ENCODE results near the gene RYR1.

DNA sequence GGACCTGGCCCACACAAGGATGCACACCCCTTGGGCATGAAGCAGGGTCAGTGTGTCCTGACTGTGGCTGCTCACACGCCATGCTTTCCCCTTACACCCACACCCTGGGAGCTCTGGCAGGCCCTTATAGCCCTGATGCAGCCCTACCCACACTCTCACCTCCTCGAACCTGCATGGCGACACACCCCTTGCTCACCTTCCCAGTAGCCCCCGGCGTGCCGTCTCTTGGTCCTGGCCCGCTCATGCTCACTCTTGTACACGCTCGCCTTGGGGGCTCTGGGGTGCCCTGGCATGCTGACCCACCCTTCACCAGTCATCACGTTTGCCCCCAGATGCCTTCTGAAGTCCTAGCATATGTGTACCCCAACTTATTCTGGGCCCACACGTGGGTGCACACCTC lies 128.2 kb downstream of the RYR1 start:
- TF ChIP-seq, protein P1, sequence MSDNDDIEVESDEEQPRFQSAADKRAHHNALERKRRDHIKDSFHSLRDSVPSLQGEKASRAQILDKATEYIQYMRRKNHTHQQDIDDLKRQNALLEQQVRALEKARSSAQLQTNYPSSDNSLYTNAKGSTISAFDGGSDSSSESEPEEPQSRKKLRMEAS (IDR thresholded peaks at IDR 0.05): no peak
- TF ChIP-seq, protein P2, sequence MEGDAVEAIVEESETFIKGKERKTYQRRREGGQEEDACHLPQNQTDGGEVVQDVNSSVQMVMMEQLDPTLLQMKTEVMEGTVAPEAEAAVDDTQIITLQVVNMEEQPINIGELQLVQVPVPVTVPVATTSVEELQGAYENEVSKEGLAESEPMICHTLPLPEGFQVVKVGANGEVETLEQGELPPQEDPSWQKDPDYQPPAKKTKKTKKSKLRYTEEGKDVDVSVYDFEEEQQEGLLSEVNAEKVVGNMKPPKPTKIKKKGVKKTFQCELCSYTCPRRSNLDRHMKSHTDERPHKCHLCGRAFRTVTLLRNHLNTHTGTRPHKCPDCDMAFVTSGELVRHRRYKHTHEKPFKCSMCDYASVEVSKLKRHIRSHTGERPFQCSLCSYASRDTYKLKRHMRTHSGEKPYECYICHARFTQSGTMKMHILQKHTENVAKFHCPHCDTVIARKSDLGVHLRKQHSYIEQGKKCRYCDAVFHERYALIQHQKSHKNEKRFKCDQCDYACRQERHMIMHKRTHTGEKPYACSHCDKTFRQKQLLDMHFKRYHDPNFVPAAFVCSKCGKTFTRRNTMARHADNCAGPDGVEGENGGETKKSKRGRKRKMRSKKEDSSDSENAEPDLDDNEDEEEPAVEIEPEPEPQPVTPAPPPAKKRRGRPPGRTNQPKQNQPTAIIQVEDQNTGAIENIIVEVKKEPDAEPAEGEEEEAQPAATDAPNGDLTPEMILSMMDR (IDR thresholded peaks at IDR 0.05 in 2 of 3, conservative IDR thresholded peaks at IDR 0.05 in 1 of 3; ENCODE audit: borderline replicate concordance in 1 of 3, insufficient read depth in 1 of 3, low read depth in 2 of 3, low read length in 2 of 3): no peak
- TF ChIP-seq POLR2A (IDR thresholded peaks at IDR 0.05; ENCODE audit: borderline replicate concordance, extremely low read depth, insufficient read depth, insufficient read length) (no peak), EZH2 (IDR thresholded peaks at IDR 0.05) (no peak)

Data from HCT116 (cell line).